ENCODE data around the gene PDXP.

The PDXP gene

GRCh38 chr22:37627545-37627944 lies 31.0 kb upstream of the PDXP start:
- TF ChIP-seq CTCF (IDR thresholded peaks at IDR 0.05; ENCODE audit: extremely low read depth, insufficient read depth, missing control alignments) = no peak
- DNase-seq (ENCODE audit: low spot score) = no peak
- in situ Hi-C loops (cut with MboI; ENCODE audit: low pct_unique_long_range_greater_than_20kb, low sequenced_read_pairs, unreplicated experiment) = loop anchor here (10.0 kb wide), 1 partner anchor 47 kb away; the partner anchor contains the start of gene LGALS1

- no peak for DNase-seq (ENCODE audit: low spot score)
- TF ChIP-seq CTCF (IDR thresholded peaks at IDR 0.05; ENCODE audit: extremely low read depth, insufficient read depth, missing control alignments) = no peak
- in situ Hi-C loops (cut with MboI; ENCODE audit: low pct_unique_long_range_greater_than_20kb, low sequenced_read_pairs, unreplicated experiment) = loop anchor here (10.0 kb wide), 1 partner anchor 46 kb away; the partner anchor contains the start of gene LGALS1
These were observed 29.7 kb upstream of the PDXP start for GRCh38 chr22:37628830-37629229.

GRCh38 chr22:37629928-37630327 lies 28.6 kb upstream of the PDXP start:
- in situ Hi-C loops (cut with MboI; ENCODE audit: low pct_unique_long_range_greater_than_20kb, low sequenced_read_pairs, unreplicated experiment) = loop anchor here (10.0 kb wide), 1 partner anchor 45 kb away; the partner anchor contains the start of gene LGALS1
- TF ChIP-seq CTCF (IDR thresholded peaks at IDR 0.05; ENCODE audit: extremely low read depth, insufficient read depth, missing control alignments) = no peak
- no peak for DNase-seq (ENCODE audit: low spot score)

- no peak for TF ChIP-seq CTCF (IDR thresholded peaks at IDR 0.05; ENCODE audit: extremely low read depth, insufficient read depth, missing control alignments)
- in situ Hi-C loops (cut with MboI; ENCODE audit: low pct_unique_long_range_greater_than_20kb, low sequenced_read_pairs, unreplicated experiment) = no loop called here
- DNase-seq (ENCODE audit: low spot score) = no peak
These were observed 27.6 kb upstream of the PDXP start for GRCh38 chr22:37630839-37631435.

GRCh38 chr22:37631448-37632173 lies 26.9 kb upstream of the PDXP start:
- TF ChIP-seq CTCF (IDR thresholded peaks at IDR 0.05; ENCODE audit: extremely low read depth, insufficient read depth, missing control alignments) = no peak
- in situ Hi-C loops (cut with MboI; ENCODE audit: low pct_unique_long_range_greater_than_20kb, low sequenced_read_pairs, unreplicated experiment) = no loop called here
- DNase-seq (ENCODE audit: low spot score) = no peak

GRCh38 chr22:37632174-37633088 lies 26.1 kb upstream of the PDXP start:
- peak; percentile 70 for DNase-seq (ENCODE audit: low spot score)

More at GRCh38 chr22:37632174-37633088, 26.1 kb upstream of the PDXP start:
- in situ Hi-C loops (cut with MboI; ENCODE audit: low pct_unique_long_range_greater_than_20kb, low sequenced_read_pairs, unreplicated experiment) = no loop called here
- no peak for TF ChIP-seq CTCF (IDR thresholded peaks at IDR 0.05; ENCODE audit: extremely low read depth, insufficient read depth, missing control alignments)
